Astrocyte of the hippocampus (primary cell): ENCODE results near the gene SH3BP1.
A peak's percentile ranks its signal among the peaks of the same experiment; 100 is the strongest.
"Not testable (repeated sequence)": the region's sequence is repeated elsewhere in the genome, so short reads cannot be mapped to it uniquely, and the experiment has no call there.

Experiments
- DNase-seq: peaks from one replicate; pipeline ENCODE4 v3.0.0; 2011; ENCODE audit warnings: low read depth, low spot score

The SH3BP1 gene

GRCh38 chr22:37677493-37677974 is 38.1 kb downstream of the SH3BP1 start:
- no peak for DNase-seq

- DNase-seq: no peak
These were observed 38.9 kb downstream of the SH3BP1 start for GRCh38 chr22:37678372-37678771.

- no peak for DNase-seq
These were observed 40.2 kb downstream of the SH3BP1 start for GRCh38 chr22:37679670-37680069.

GRCh38 chr22:37680191-37680851 is 40.9 kb downstream of the SH3BP1 start:
- DNase-seq: no peak

- no peak for DNase-seq
These were observed 41.5 kb downstream of the SH3BP1 start for GRCh38 chr22:37681001-37681424.

- DNase-seq: peak; percentile 87
These were observed 42.1 kb downstream of the SH3BP1 start for GRCh38 chr22:37681556-37682049.

GRCh38 chr22:37684803-37685615 is 45.5 kb downstream of the SH3BP1 start:
- DNase-seq: no peak

GRCh38 chr22:37686002-37686982 is 46.8 kb downstream of the SH3BP1 start, which contains the start of gene NOL12:
TSS of gene NOL12 (plus strand) at chr22:37686343. CDS start at chr22:37686393, 50 bp downstream.
- peak; percentile 94 for DNase-seq

GRCh38 chr22:37690407-37690806 is 50.9 kb downstream of the SH3BP1 start:
- DNase-seq: no peak

GRCh38 chr22:37690901-37691504 is 51.5 kb downstream of the SH3BP1 start:
- peak; percentile 73 for DNase-seq

- DNase-seq: no peak
These were observed 53.3 kb downstream of the SH3BP1 start for GRCh38 chr22:37692627-37693285.

GRCh38 chr22:37694131-37694530 is 54.7 kb downstream of the SH3BP1 start:
- DNase-seq: not testable (repeated sequence)

GRCh38 chr22:37696260-37696656 is 56.8 kb downstream of the SH3BP1 start:
- not testable (repeated sequence) for DNase-seq

GRCh38 chr22:37696657-37697537 is 57.4 kb downstream of the SH3BP1 start, which contains the start of gene TRIOBP:
TSS of gene TRIOBP (plus strand) at chr22:37697048. CDS start at chr22:37701366, 4,318 bp downstream.
- peak; percentile 98 for DNase-seq

GRCh38 chr22:37697538-37697835 is 58.0 kb downstream of the SH3BP1 start:
- DNase-seq: no peak

- no peak for DNase-seq
These were observed 61.8 kb downstream of the SH3BP1 start for GRCh38 chr22:37701141-37701786.

- no peak for DNase-seq
These were observed 64.4 kb downstream of the SH3BP1 start for GRCh38 chr22:37703906-37704305.

GRCh38 chr22:37704645-37705044 is 65.2 kb downstream of the SH3BP1 start:
- DNase-seq: no peak

- DNase-seq: no peak
These were observed 65.7 kb downstream of the SH3BP1 start for GRCh38 chr22:37705205-37705604.
